Amygdala (tissue), 56 donors: ENCODE data around the gene SPATA18.
A peak's percentile ranks its signal among the peaks of the same experiment; 100 is the strongest.

Experiments
- DNase-seq, 56 donors: peaks; one replicate each; lab custom pipeline; 2025; lab: John Stamatoyannopoulos, UW

The SPATA18 gene

GRCh38 chr4:52051213-52051614, at the start of gene SPATA18:
Gene SPATA18, plus strand, starts transcription at chr4:52051304. Its CDS starts 401 bp downstream, at chr4:52051705.
- DNase-seq, result peak in 3 of 56 donors; percentile 12 to 14 (median 14)

- no peak for DNase-seq
Observed at GRCh38 chr4:52001616-52002015, 49.5 kb upstream of the SPATA18 start.

GRCh38 chr4:52004414-52004813, 46.7 kb upstream of the SPATA18 start:
- no peak for DNase-seq

GRCh38 chr4:52005604-52006273, 45.4 kb upstream of the SPATA18 start:
- no peak for DNase-seq

GRCh38 chr4:52006887-52007286, 44.2 kb upstream of the SPATA18 start:
- DNase-seq, result no peak

- DNase-seq, result no peak
Observed at GRCh38 chr4:52010986-52011385, 40.1 kb upstream of the SPATA18 start.

- no peak for DNase-seq
Observed at GRCh38 chr4:52012651-52013050, 38.5 kb upstream of the SPATA18 start.

- DNase-seq, result no peak
Observed at GRCh38 chr4:52014903-52015302, 36.2 kb upstream of the SPATA18 start.

- no peak for DNase-seq
Observed at GRCh38 chr4:52015366-52015765, 35.7 kb upstream of the SPATA18 start.

- no peak for DNase-seq
Observed at GRCh38 chr4:52016981-52017380, 34.1 kb upstream of the SPATA18 start.

- DNase-seq, result no peak
Observed at GRCh38 chr4:52017814-52018213, 33.3 kb upstream of the SPATA18 start.

GRCh38 chr4:52019936-52020657, 31.0 kb upstream of the SPATA18 start, which contains the start of gene LRRC66:
Gene LRRC66, minus strand, starts transcription at chr4:52020363. Its CDS starts 2,750 bp downstream, at chr4:52017613.
- DNase-seq, result no peak

GRCh38 chr4:52028970-52029369, 22.1 kb upstream of the SPATA18 start:
- DNase-seq, result no peak

- DNase-seq, result no peak
Observed at GRCh38 chr4:52032005-52032404, 19.1 kb upstream of the SPATA18 start.

- DNase-seq, result no peak
Observed at GRCh38 chr4:52035190-52035589, 15.9 kb upstream of the SPATA18 start.

- DNase-seq, result no peak
Observed at GRCh38 chr4:52036886-52037530, 14.1 kb upstream of the SPATA18 start.

GRCh38 chr4:52037689-52038102, 13.4 kb upstream of the SPATA18 start:
- peak in 43 of 56 donors; percentile 22 to 80 (median 57) for DNase-seq

GRCh38 chr4:52038103-52038912, 12.8 kb upstream of the SPATA18 start, which contains the start of gene SGCB:
Gene SGCB, minus strand, starts transcription at chr4:52038299. Its CDS starts 40 bp downstream, at chr4:52038259.
- peak; percentile 10 to 85 (median 69) for DNase-seq

GRCh38 chr4:52045028-52045427, 6.1 kb upstream of the SPATA18 start:
- no peak for DNase-seq

GRCh38 chr4:52049266-52049665, 1.8 kb upstream of the SPATA18 start:
- DNase-seq, result no peak
